ENCODE measurements around the gene STAM. TPM values are rescaled to one million over a fixed set of nuclear protein-coding genes. Genes with fewer than 3 reads are reported as not detected.

STAM gene
- total RNA-seq, 2 experiments from 2014 or later, result 52.4 to 53.3 TPM

DNA sequence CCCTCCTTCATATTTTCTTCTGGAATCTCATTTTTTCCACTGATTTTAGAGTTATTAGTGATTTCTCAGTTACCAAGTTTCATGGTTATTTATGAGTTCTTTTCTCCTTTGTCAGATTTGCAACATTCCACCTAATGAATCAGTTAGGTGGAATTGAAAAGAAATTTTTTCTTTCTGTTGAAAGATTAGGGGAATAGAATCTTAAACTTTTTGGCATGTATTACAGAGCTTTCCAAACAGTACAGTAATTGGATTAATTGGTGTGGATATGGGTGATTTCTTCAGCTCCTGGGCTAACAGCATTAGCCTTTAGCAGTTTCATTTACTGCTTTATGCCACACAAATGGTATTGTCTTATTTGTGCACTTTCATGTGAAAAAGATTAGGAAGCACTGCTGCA, 17.0 kb downstream of the STAM start:
- H3K9me3 Mint-ChIP-seq, result no peaks in the 10 kb centered on the region
- ATAC-seq (ENCODE audit: poor library complexity) (no peak), DNase-seq (no peak)
- ChIA-PET POLR2A (no interaction called here), CTCF (interaction anchor here (1.3 kb wide), 1 partner anchor 8 kb away, joined by 3 read pairs; no protein-coding TSS in a partner anchor)
- Histone ChIP-seq H3K4me3 (ENCODE audit: low read length) (no peak overlapping the region), H3K9me3 (ENCODE audit: control insufficient read depth in 1 of 2, insufficient read depth in 1 of 2, low read length in 2 of 2) (no peaks in the 10 kb centered on the region), H3K36me3 (ENCODE audit: insufficient read depth, low read length) (peaks cover 3% of the 10 kb centered on the region), H3K27me3 (ENCODE audit: control insufficient read depth in 1 of 2, insufficient read depth in 2 of 2, low read length in 2 of 2) (no peaks in the 10 kb centered on the region), H3K4me1 (ENCODE audit: insufficient read depth, low read length) (peaks cover 8% of the 10 kb centered on the region), H3K27ac (ENCODE audit: low read depth in 1 of 2, low read length in 2 of 2) (no peak overlapping the region)
- H3K4me3 Mint-ChIP-seq, result no peak overlapping the region
- no peaks in the 10 kb centered on the region for H3K27me3 Mint-ChIP-seq
- peaks cover 54% of the 10 kb centered on the region for H3K36me3 Mint-ChIP-seq (ENCODE audit: low read depth)
- TF ChIP-seq, protein P1, sequence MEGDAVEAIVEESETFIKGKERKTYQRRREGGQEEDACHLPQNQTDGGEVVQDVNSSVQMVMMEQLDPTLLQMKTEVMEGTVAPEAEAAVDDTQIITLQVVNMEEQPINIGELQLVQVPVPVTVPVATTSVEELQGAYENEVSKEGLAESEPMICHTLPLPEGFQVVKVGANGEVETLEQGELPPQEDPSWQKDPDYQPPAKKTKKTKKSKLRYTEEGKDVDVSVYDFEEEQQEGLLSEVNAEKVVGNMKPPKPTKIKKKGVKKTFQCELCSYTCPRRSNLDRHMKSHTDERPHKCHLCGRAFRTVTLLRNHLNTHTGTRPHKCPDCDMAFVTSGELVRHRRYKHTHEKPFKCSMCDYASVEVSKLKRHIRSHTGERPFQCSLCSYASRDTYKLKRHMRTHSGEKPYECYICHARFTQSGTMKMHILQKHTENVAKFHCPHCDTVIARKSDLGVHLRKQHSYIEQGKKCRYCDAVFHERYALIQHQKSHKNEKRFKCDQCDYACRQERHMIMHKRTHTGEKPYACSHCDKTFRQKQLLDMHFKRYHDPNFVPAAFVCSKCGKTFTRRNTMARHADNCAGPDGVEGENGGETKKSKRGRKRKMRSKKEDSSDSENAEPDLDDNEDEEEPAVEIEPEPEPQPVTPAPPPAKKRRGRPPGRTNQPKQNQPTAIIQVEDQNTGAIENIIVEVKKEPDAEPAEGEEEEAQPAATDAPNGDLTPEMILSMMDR (IDR thresholded peaks at IDR 0.05), result no peak
- H3K4me1 Mint-ChIP-seq (ENCODE audit: low read depth), result peaks cover 68% of the 10 kb centered on the region
- peak overlapping the region; percentile 2 for H3K27ac Mint-ChIP-seq
- intact Hi-C loops (cut with DNase I, micrococcal nuclease), result no loop called here

DNA sequence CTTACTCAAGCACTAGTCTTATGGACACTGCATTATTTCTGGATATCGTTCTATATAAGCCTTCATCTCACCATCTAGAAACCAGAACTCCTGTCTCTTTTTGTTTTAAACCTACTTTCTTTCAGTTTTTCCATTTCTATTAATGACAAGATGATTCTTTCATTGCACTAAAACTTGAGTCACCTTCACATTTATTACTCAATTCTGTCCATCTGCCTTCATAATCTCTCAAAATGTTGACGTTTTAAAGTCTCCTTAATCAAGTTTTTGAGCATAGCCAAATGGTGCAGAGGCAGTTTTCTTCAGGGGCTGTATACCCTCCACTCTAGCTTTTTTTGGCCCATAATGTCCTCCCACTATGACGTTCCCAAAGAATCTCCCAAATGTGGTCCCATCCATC, 17.6 kb downstream of the STAM start:
- H3K9me3 ChIP-seq (ENCODE audit: control insufficient read depth in 1 of 2, insufficient read depth in 1 of 2, low read length in 2 of 2), result no peaks in the 10 kb centered on the region
- Mint-ChIP-seq H3K27ac (peak overlapping the region; percentile 2), H3K4me1 (ENCODE audit: low read depth) (peaks cover 68% of the 10 kb centered on the region), H3K4me3 (no peak overlapping the region), H3K9me3 (no peaks in the 10 kb centered on the region), H3K27me3 (no peaks in the 10 kb centered on the region), H3K36me3 (ENCODE audit: low read depth) (peaks cover 50% of the 10 kb centered on the region)
- H3K36me3 ChIP-seq (ENCODE audit: insufficient read depth, low read length), result peaks cover 3% of the 10 kb centered on the region
- POLR2A ChIA-PET, result interaction anchor here (1.0 to 1.9 kb wide), 2 partner anchors 10 to 18 kb away, joined by 3 to 11 read pairs; partner anchors contain the start of gene STAM
- DNase-seq, result no peak
- H3K27ac ChIP-seq (ENCODE audit: low read depth in 1 of 2, low read length in 2 of 2), result no peak overlapping the region
- no peak overlapping the region for H3K4me3 ChIP-seq (ENCODE audit: low read length)
- H3K27me3 ChIP-seq (ENCODE audit: control insufficient read depth in 1 of 2, insufficient read depth in 2 of 2, low read length in 2 of 2), result no peaks in the 10 kb centered on the region
- ATAC-seq (ENCODE audit: poor library complexity), result no peak
- intact Hi-C loops (cut with DNase I, micrococcal nuclease), result no loop called here
- CTCF ChIA-PET, result interaction anchor here (1.1 to 1.3 kb wide), 2 partner anchors 8 to 14 kb away, joined by 3 read pairs; no protein-coding TSS in a partner anchor
- TF ChIP-seq, protein P1 (IDR thresholded peaks at IDR 0.05), result no peak
- H3K4me1 ChIP-seq (ENCODE audit: insufficient read depth, low read length), result peaks cover 7% of the 10 kb centered on the region

DNA sequence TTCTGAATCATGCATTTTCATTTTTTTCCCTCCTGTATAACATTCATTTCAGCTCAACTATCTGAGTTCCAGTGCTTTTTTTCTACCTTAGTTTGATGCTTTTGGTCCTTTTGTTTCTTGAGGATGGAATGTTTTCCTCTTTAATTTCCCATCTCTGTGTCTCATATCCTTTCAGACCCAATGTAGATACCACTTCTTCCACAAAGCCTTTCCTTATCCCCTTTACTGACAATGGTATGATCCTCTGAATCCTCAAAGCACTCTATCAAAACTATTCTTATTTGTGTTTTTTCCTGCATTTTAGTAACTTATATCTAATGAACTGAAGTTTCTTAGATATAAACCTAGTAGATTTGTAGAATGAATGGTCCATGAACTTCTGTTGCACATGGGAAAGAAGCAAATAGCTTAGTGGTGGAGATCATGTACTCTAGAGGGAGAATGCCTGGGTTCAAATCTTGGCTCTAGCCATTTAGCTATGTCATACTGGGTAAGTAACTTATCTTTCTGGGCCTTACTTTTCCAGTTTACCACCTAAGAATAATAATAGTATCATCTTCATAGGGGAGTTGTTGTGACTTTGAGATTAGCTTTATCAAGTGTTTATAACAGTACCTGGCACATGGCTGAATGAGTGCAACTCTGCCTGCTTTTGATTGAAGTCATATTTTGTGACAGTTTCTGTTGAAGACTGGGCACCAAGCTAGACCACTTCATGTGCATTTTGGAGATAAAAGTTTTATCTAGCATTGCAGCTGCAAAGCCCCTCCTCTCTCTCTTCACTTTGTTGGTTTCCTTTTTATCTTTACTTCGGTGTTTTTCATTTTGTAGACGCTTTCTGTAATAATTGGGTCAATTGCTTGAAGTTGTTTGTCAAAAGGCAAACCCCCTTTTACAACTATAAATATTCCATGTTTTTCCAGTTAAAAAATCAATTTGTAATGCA, 18.5 kb downstream of the STAM start:
- H3K9me3 ChIP-seq (ENCODE audit: control insufficient read depth in 1 of 2, insufficient read depth in 1 of 2, low read length in 2 of 2), result no peaks in the 10 kb centered on the region
- DNase-seq, result peak in 2 of 14 experiments; percentile 18 to 31
- no peak overlapping the region for H3K27ac ChIP-seq (ENCODE audit: low read depth in 1 of 2, low read length in 2 of 2)
- H3K4me3 ChIP-seq (ENCODE audit: low read length), result no peak overlapping the region
- ChIA-PET POLR2A (interaction anchor here (0.8 to 1.9 kb wide), 5 partner anchors 9 to 45 kb away, joined by 3 to 11 read pairs (median 3); partner anchors contain the start of gene STAM), CTCF (interaction anchor here (1.0 to 1.3 kb wide), 3 partner anchors 13 to 37 kb away, joined by 3 to 4 read pairs (median 4); partner anchors contain the start of gene STAM)
- no peak for ATAC-seq (ENCODE audit: poor library complexity)
- peaks cover 64% of the 10 kb centered on the region for H3K4me1 Mint-ChIP-seq (ENCODE audit: low read depth)
- H3K4me3 Mint-ChIP-seq, result peak overlapping the region; percentile 60
- H3K9me3 Mint-ChIP-seq, result no peaks in the 10 kb centered on the region
- peak overlapping the region; percentile 31 for H3K27ac Mint-ChIP-seq
- H3K4me1 ChIP-seq (ENCODE audit: insufficient read depth, low read length), result peaks cover 7% of the 10 kb centered on the region
- H3K36me3 ChIP-seq (ENCODE audit: insufficient read depth, low read length), result peaks cover 3% of the 10 kb centered on the region
- TF ChIP-seq, protein P1 (IDR thresholded peaks at IDR 0.05), result no peak
- H3K36me3 Mint-ChIP-seq (ENCODE audit: low read depth), result peaks cover 47% of the 10 kb centered on the region
- H3K27me3 Mint-ChIP-seq, result no peaks in the 10 kb centered on the region
- no peaks in the 10 kb centered on the region for H3K27me3 ChIP-seq (ENCODE audit: control insufficient read depth in 1 of 2, insufficient read depth in 2 of 2, low read length in 2 of 2)
- intact Hi-C loops (cut with DNase I, micrococcal nuclease), result no loop called here
